MCF 10A (cell line): ENCODE results near the gene PPP6R3. TPM values are rescaled to one million over a fixed set of nuclear protein-coding genes. Genes with fewer than 3 reads are reported as not detected.
A peak's percentile ranks its signal among the peaks of the same experiment; 100 is the strongest.
"Not testable (repeated sequence)": the region's sequence is repeated elsewhere in the genome, so short reads cannot be mapped to it uniquely, and the experiment has no call there.

Source experiments
- BruUV-seq: library from RNA; stranded (reverse); fragments of 400-500 nt; replicated peaks from 2 replicates; lab custom pipeline; 2021; lab: Mats Ljungman, UMichigan
- CTCF ChIA-PET: fragments of 300-600 bp; sonication (Branson Sonifier 250); formaldehyde crosslinking; extraction: SDS; loops from one replicate; lab custom pipeline; 2021; ENCODE audit warnings: antibody characterized with exemption, inconsistent platforms; lab: Yijun Ruan, JAX
- POLR2A ChIA-PET: fragments of 300-600, 350-650 bp; sonication (Branson Sonifier 250); formaldehyde crosslinking; extraction: SDS; loops from one replicate; lab custom pipeline; 2020; ENCODE audit warnings: antibody characterized with exemption, inconsistent platforms; lab: Yijun Ruan, JAX
- DNase-seq: peaks from one replicate; pipeline ENCODE4 v3.0.0-alpha.2; 2018; ENCODE audit not compliant: unreplicated experiment
- H3K27ac Mint-ChIP-seq: one replicate; pipeline ENCODE4 v1.8.0; 2022; ENCODE audit warnings: mild to moderate bottlenecking, low read depth, mixed read lengths; ENCODE audit not compliant: unreplicated experiment
- H3K27me3 Mint-ChIP-seq: one replicate; pipeline ENCODE4 v1.8.0; 2022; ENCODE audit warnings: mixed read lengths; ENCODE audit not compliant: insufficient read depth, unreplicated experiment
- H3K36me3 Mint-ChIP-seq: one replicate; pipeline ENCODE4 v1.8.0; 2022; ENCODE audit warnings: mild to moderate bottlenecking, moderate library complexity, mixed read lengths; ENCODE audit not compliant: insufficient read depth, unreplicated experiment
- H3K4me1 Mint-ChIP-seq: one replicate; pipeline ENCODE4 v1.8.0; 2022; ENCODE audit warnings: mixed read lengths; ENCODE audit not compliant: insufficient read depth, unreplicated experiment
- H3K4me3 Mint-ChIP-seq: one replicate; pipeline ENCODE4 v1.8.0; 2022; ENCODE audit warnings: mild to moderate bottlenecking, moderate library complexity, mixed read lengths; ENCODE audit not compliant: unreplicated experiment
- H3K9me3 Mint-ChIP-seq: one replicate; pipeline ENCODE4 v1.8.0; 2022; ENCODE audit warnings: mixed read lengths; ENCODE audit not compliant: unreplicated experiment
- CTCF ChIP-seq: fragments of 200-600 bp; IDR thresholded peaks from one replicate; pipeline ENCODE4 v1.8.0; 2022; ENCODE audit warnings: antibody characterized with exemption, mild to moderate bottlenecking; ENCODE audit not compliant: unreplicated experiment
- intact Hi-C: fragments of 100-400 bp; cut with micrococcal nuclease; formaldehyde crosslinking; loops from 2 replicates; pipeline ENCODE4 v1.14.1; 2022
- total RNA-seq: library from RNA; stranded (reverse); gene quantifications from 2 replicates; pipeline ENCODE4 v1.2.3, GENCODE V29; 2022

The PPP6R3 gene
- total RNA-seq, 1 experiment from 2014 or later: 95.7 TPM

DNA sequence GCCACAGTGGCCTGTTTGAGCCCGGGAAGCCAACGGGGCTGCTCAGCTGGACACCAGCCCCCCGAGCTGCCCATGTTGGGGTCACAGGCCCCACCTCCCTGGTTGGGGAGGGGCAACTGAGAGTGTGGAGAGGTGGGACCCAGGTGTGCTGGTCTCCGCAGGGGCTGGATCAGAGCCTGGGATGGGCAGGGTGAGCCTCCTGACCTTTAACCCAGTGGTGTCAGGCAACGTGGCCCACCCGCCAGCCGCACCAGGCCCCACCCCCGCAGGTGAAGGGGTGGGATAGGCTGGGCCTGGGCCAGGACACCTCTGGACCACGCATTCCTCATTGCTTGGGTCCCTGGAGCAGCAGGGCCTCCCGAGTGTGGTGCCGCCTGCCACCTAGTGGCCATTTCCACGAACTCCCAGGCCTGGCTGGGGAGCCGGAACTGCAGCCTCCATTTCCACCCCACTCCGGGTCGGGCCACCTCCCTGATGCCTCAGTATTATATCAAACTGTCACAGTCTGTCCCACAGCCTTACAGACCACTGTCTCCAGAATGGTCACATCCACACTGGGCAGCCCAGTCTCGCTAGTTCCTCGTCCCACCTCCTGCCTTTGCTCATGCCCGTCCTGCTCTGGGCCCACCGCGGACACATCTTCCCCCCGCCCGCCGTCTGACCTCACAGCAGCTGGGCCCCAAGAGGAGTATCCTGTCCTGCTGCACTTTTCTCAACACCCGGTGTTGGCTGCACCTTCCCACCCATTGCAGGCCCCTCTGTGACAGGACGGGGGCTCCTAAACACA lies 13.3 kb upstream of the PPP6R3 start:
- Mint-ChIP-seq H3K9me3 (no peaks in the 10 kb centered on the region), H3K27me3 (no peaks in the 10 kb centered on the region), H3K4me3 (no peak overlapping the region), H3K36me3 (peaks cover 28% of the 10 kb centered on the region), H3K4me1 (no peaks in the 10 kb centered on the region), H3K27ac (no peak overlapping the region)
- ChIA-PET CTCF (interaction anchor here (0.6 to 1.2 kb wide), 8 partner anchors 9 to 208 kb away, joined by 3 to 6 read pairs (median 3); no protein-coding TSS in a partner anchor), POLR2A (no interaction called here)
- intact Hi-C loops: loop anchor here (1.0 to 5.0 kb wide), 3 partner anchors 176 to 240 kb away; partner anchors contain the start of gene C11orf24
- TF ChIP-seq CTCF: peak; percentile 95
- DNase-seq: peak; percentile 67
- no TSS peak for BruUV-seq

DNA sequence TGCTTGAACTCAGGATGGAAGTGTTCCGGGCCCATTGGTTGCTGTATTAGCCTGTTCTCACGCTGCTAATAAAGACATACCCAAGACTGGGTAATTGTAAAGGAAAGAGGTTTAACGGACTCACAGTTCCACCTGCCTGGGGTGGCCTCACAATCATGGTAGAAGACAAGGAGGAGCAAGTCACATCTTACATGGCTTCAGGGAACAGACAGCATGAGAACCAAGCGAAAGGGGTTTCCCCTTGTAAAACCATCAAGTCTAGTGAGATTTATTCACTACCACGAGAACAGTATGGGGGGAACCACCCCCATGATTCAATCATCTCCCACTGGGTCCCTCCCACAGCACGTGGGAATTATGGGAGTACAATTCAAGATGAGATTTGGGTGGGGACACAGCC lies 12.6 kb upstream of the PPP6R3 start:
- not testable (repeated sequence) for BruUV-seq, H3K27me3 Mint-ChIP-seq, H3K9me3 Mint-ChIP-seq, H3K4me3 Mint-ChIP-seq, H3K27ac Mint-ChIP-seq, DNase-seq, H3K4me1 Mint-ChIP-seq
- POLR2A ChIA-PET: interaction anchor here (0.7 kb wide), 1 partner anchor 76 kb away, joined by 3 read pairs; no protein-coding TSS in a partner anchor
- CTCF ChIA-PET: interaction anchor here (1.5 kb wide), 1 partner anchor 191 kb away, joined by 4 read pairs; no protein-coding TSS in a partner anchor
- intact Hi-C loops: loop anchor here (1.0 to 5.0 kb wide), 3 partner anchors 177 to 241 kb away; partner anchors contain the start of gene C11orf24
- peaks cover 28% of the 10 kb centered on the region for H3K36me3 Mint-ChIP-seq

GRCh38 chr11:68448604-68449011 lies 11.9 kb upstream of the PPP6R3 start:
- no peaks in the 10 kb centered on the region for H3K27me3 Mint-ChIP-seq
- intact Hi-C loops: loop anchor here (5.0 kb wide), 1 partner anchor 241 kb away; no protein-coding TSS in a partner anchor
- H3K4me1 Mint-ChIP-seq: no peaks in the 10 kb centered on the region
- CTCF ChIA-PET: interaction anchor here (0.6 to 1.5 kb wide), 2 partner anchors 192 to 1224 kb away, joined by 3 to 4 read pairs; no protein-coding TSS in a partner anchor
- peaks cover 28% of the 10 kb centered on the region for H3K36me3 Mint-ChIP-seq
- no peak overlapping the region for H3K4me3 Mint-ChIP-seq
- no peak overlapping the region for H3K27ac Mint-ChIP-seq
- POLR2A ChIA-PET: interaction anchor here (0.7 kb wide), 1 partner anchor 76 kb away, joined by 3 read pairs; no protein-coding TSS in a partner anchor
- BruUV-seq: no TSS peak
- DNase-seq: no peak
- TF ChIP-seq CTCF: no peak
- no peaks in the 10 kb centered on the region for H3K9me3 Mint-ChIP-seq

DNA sequence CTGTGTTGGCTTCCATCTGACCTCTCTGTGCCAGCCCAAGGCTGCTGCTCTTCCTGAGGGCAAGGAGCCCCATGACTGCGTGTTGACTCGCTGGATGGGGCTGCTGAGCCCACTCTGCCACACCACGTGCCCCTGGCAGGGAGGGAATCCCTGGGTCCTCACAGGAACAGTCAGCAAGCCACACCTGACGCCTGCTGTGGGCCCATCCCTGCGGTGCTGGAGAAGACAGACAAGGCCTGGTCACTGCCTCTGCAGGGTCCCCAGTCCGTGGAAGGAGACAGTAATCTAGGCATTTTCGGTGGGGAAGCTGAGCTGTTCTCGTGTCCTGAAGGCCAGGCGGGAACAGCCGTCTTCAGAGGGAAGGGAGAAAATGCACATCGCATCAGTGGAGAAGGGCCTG lies 10.6 kb upstream of the PPP6R3 start:
- TF ChIP-seq CTCF: no peak
- ChIA-PET POLR2A (no interaction called here), CTCF (no interaction called here)
- Mint-ChIP-seq H3K9me3 (no peaks in the 10 kb centered on the region), H3K27me3 (no peaks in the 10 kb centered on the region), H3K27ac (no peak overlapping the region), H3K36me3 (peaks cover 28% of the 10 kb centered on the region), H3K4me1 (peaks cover 5% of the 10 kb centered on the region), H3K4me3 (no peak overlapping the region)
- BruUV-seq: no TSS peak
- intact Hi-C loops: loop anchor here (5.0 kb wide), 1 partner anchor 243 kb away; no protein-coding TSS in a partner anchor
- no peak for DNase-seq
